HEK293T (cell line): ENCODE data around the gene JMJD7.

Source experiments
- ARNT ChIP-seq: fragments of 450-650 bp; IDR thresholded peaks from 2 replicates; pipeline ENCODE4 v1.6.1; 2017; ENCODE audit warnings: mild to moderate bottlenecking
- BHLHE40 ChIP-seq: fragments of 450-650 bp; IDR thresholded peaks from 2 replicates; pipeline ENCODE4 v1.6.1; 2016; ENCODE audit warnings: mild to moderate bottlenecking, moderate library complexity, borderline replicate concordance
- CTBP1 ChIP-seq: fragments of 450-650 bp; IDR thresholded peaks from 2 replicates; pipeline ENCODE4 v1.6.1; 2016; ENCODE audit warnings: borderline replicate concordance
- ELF4 ChIP-seq: fragments of 450-650 bp; IDR thresholded peaks from 2 replicates; pipeline ENCODE4 v1.6.1; 2017; ENCODE audit warnings: antibody characterized with exemption
- FOXA1 ChIP-seq: fragments of 450-650 bp; IDR thresholded peaks from 2 replicates; pipeline ENCODE4 v1.6.1; 2016; ENCODE audit warnings: mild to moderate bottlenecking
- FOXK2 ChIP-seq: fragments of 450-650 bp; IDR thresholded peaks from 2 replicates; pipeline ENCODE4 v1.6.1; 2016; ENCODE audit warnings: mild to moderate bottlenecking
- FOXM1 ChIP-seq: fragments of 450-650 bp; IDR thresholded peaks from 2 replicates; pipeline ENCODE4 v1.6.1; 2017; ENCODE audit warnings: mild to moderate bottlenecking, borderline replicate concordance
- L3MBTL2 ChIP-seq: fragments of 450-650 bp; conservative IDR thresholded peaks from 2 replicates; pipeline ENCODE4 v1.6.1; 2016; ENCODE audit warnings: mild to moderate bottlenecking
- LEF1 ChIP-seq: fragments of 450-650 bp; IDR thresholded peaks from 2 replicates; pipeline ENCODE4 v1.6.1; 2017; ENCODE audit warnings: mild to moderate bottlenecking, borderline replicate concordance
- NFRKB ChIP-seq: fragments of 450-650 bp; IDR thresholded peaks from 2 replicates; pipeline ENCODE4 v1.6.1; 2016; ENCODE audit warnings: mild to moderate bottlenecking, moderate library complexity
- SP1 ChIP-seq: fragments of 450-650 bp; IDR thresholded peaks from 2 replicates; pipeline ENCODE4 v1.6.1; 2017
- TARDBP ChIP-seq: fragments of 450-650 bp; IDR thresholded peaks from 2 replicates; pipeline ENCODE4 v1.6.1; 2016
- ZNF384 ChIP-seq: fragments of 450-650 bp; IDR thresholded peaks from 2 replicates; pipeline ENCODE4 v1.6.1; 2016
- TF ChIP-seq, protein P1 (sequence below): fragments of 450-650 bp; IDR thresholded peaks from 2 replicates; pipeline ENCODE4 v1.6.1; 2016

DNA sequence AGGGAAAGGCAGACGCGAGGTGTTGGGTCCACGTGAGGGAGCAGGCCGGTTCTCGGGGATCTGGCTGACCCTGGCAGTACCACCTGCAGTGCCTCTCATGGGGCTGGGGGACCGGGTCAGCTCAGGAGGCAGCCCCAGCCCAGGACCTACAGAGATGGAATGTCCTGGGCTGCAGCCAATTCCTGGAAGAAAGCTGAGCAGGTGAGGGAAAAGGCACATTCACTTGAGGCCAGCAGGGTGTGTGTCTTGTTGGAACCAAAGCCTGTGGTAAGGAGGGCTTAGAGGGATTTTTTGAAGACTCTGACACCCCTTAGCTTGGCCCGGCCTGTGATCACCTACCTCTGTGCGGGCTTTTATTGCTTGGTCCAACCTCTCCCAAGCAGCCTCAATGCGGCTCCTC lies 26.6 kb downstream of the JMJD7 start:
- TF ChIP-seq L3MBTL2 (no peak), BHLHE40 (no peak), FOXK2 (no peak), NFRKB (no peak), CTBP1 (no peak), FOXM1 (no peak), ZNF384 (no peak), ARNT (no peak), TARDBP (no peak), LEF1 (no peak), FOXA1 (no peak), SP1 (no peak), ELF4 (no peak)
- TF ChIP-seq, protein P1, sequence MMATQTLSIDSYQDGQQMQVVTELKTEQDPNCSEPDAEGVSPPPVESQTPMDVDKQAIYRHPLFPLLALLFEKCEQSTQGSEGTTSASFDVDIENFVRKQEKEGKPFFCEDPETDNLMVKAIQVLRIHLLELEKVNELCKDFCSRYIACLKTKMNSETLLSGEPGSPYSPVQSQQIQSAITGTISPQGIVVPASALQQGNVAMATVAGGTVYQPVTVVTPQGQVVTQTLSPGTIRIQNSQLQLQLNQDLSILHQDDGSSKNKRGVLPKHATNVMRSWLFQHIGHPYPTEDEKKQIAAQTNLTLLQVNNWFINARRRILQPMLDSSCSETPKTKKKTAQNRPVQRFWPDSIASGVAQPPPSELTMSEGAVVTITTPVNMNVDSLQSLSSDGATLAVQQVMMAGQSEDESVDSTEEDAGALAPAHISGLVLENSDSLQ: no peak
